Measurements from ENCODE around the gene GTF3C1. TPM values are rescaled to one million over a fixed set of nuclear protein-coding genes. Genes with fewer than 3 reads are reported as not detected.

GTF3C1 gene
- total RNA-seq, 1 experiment from 2014 or later, result 38.1 TPM

GRCh38 chr16:27476240-27476639 is 73.5 kb downstream of the GTF3C1 start:
- Mint-ChIP-seq H3K9me3 (ENCODE audit: unreplicated experiment) (no peaks in the 10 kb centered on the region), H3K36me3 (ENCODE audit: insufficient read depth, unreplicated experiment) (peaks cover 92% of the 10 kb centered on the region), H3K27ac (ENCODE audit: low read depth, unreplicated experiment) (no peak overlapping the region), H3K27me3 (ENCODE audit: insufficient read depth, unreplicated experiment) (no peaks in the 10 kb centered on the region), H3K4me3 (ENCODE audit: unreplicated experiment) (no peak overlapping the region), H3K4me1 (ENCODE audit: insufficient read depth, unreplicated experiment) (no peaks in the 10 kb centered on the region)
- no peak for TF ChIP-seq CTCF (IDR thresholded peaks at IDR 0.05; ENCODE audit: unreplicated experiment)
- ChIA-PET POLR2A (no interaction called here), CTCF (interaction anchor here (0.7 kb wide), 1 partner anchor 26 kb away, joined by 3 read pairs; no protein-coding TSS in a partner anchor)
- intact Hi-C loops (cut with micrococcal nuclease), result no loop called here
- BruUV-seq (replicated peaks), result no TSS peak
- no peak for DNase-seq (ENCODE audit: unreplicated experiment)

- no peak overlapping the region for H3K27ac Mint-ChIP-seq (ENCODE audit: low read depth, unreplicated experiment)
- ChIA-PET CTCF (no interaction called here), POLR2A (no interaction called here)
- no peak for TF ChIP-seq CTCF (IDR thresholded peaks at IDR 0.05; ENCODE audit: unreplicated experiment)
- no TSS peak for BruUV-seq (replicated peaks)
- intact Hi-C loops (cut with micrococcal nuclease), result no loop called here
- H3K4me3 Mint-ChIP-seq (ENCODE audit: unreplicated experiment), result no peak overlapping the region
- H3K4me1 Mint-ChIP-seq (ENCODE audit: insufficient read depth, unreplicated experiment), result no peaks in the 10 kb centered on the region
- DNase-seq (ENCODE audit: unreplicated experiment), result no peak
- H3K27me3 Mint-ChIP-seq (ENCODE audit: insufficient read depth, unreplicated experiment), result no peaks in the 10 kb centered on the region
- H3K36me3 Mint-ChIP-seq (ENCODE audit: insufficient read depth, unreplicated experiment), result peaks cover 92% of the 10 kb centered on the region
- no peaks in the 10 kb centered on the region for H3K9me3 Mint-ChIP-seq (ENCODE audit: unreplicated experiment)
Measured at GRCh38 chr16:27475561-27475960, 74.2 kb downstream of the GTF3C1 start.

GRCh38 chr16:27474921-27475320 is 74.8 kb downstream of the GTF3C1 start:
- CTCF ChIA-PET, result no interaction called here
- no peaks in the 10 kb centered on the region for H3K9me3 Mint-ChIP-seq (ENCODE audit: unreplicated experiment)
- POLR2A ChIA-PET, result no interaction called here
- H3K4me3 Mint-ChIP-seq (ENCODE audit: unreplicated experiment), result no peak overlapping the region
- no peak for TF ChIP-seq CTCF (IDR thresholded peaks at IDR 0.05; ENCODE audit: unreplicated experiment)
- intact Hi-C loops (cut with micrococcal nuclease), result no loop called here
- H3K27ac Mint-ChIP-seq (ENCODE audit: low read depth, unreplicated experiment), result no peak overlapping the region
- DNase-seq (ENCODE audit: unreplicated experiment), result no peak
- H3K36me3 Mint-ChIP-seq (ENCODE audit: insufficient read depth, unreplicated experiment), result peaks cover 92% of the 10 kb centered on the region
- no TSS peak for BruUV-seq (replicated peaks)
- H3K27me3 Mint-ChIP-seq (ENCODE audit: insufficient read depth, unreplicated experiment), result no peaks in the 10 kb centered on the region
- no peaks in the 10 kb centered on the region for H3K4me1 Mint-ChIP-seq (ENCODE audit: insufficient read depth, unreplicated experiment)

GRCh38 chr16:27474041-27474440 is 75.7 kb downstream of the GTF3C1 start:
- no TSS peak for BruUV-seq (replicated peaks)
- intact Hi-C loops (cut with micrococcal nuclease), result no loop called here
- TF ChIP-seq CTCF (IDR thresholded peaks at IDR 0.05; ENCODE audit: unreplicated experiment), result no peak
- CTCF ChIA-PET, result interaction anchor here (0.7 kb wide), 1 partner anchor 64 kb away, joined by 3 read pairs; no protein-coding TSS in a partner anchor
- H3K36me3 Mint-ChIP-seq (ENCODE audit: insufficient read depth, unreplicated experiment), result peaks cover 93% of the 10 kb centered on the region
- H3K4me3 Mint-ChIP-seq (ENCODE audit: unreplicated experiment), result no peak overlapping the region
- H3K9me3 Mint-ChIP-seq (ENCODE audit: unreplicated experiment), result no peaks in the 10 kb centered on the region
- H3K4me1 Mint-ChIP-seq (ENCODE audit: insufficient read depth, unreplicated experiment), result no peaks in the 10 kb centered on the region
- H3K27ac Mint-ChIP-seq (ENCODE audit: low read depth, unreplicated experiment), result no peak overlapping the region
- DNase-seq (ENCODE audit: unreplicated experiment), result no peak
- POLR2A ChIA-PET, result no interaction called here
- H3K27me3 Mint-ChIP-seq (ENCODE audit: insufficient read depth, unreplicated experiment), result no peaks in the 10 kb centered on the region

All from MCF 10A (cell line).